IPS-NIHi11 (cell line): ENCODE results near the gene LY9.

Experiments used
- DNase-seq: peaks from one replicate; pipeline ENCODE4 v3.0.0; 2012; ENCODE audit warnings: mixed read lengths, low spot score

LY9 gene

GRCh38 chr1:160836981-160837557 is 41.1 kb downstream of the LY9 start:
- DNase-seq = no peak

GRCh38 chr1:160837558-160838205 is 41.7 kb downstream of the LY9 start:
- no peak for DNase-seq

- no peak for DNase-seq
Observed at GRCh38 chr1:160838888-160839287, 42.9 kb downstream of the LY9 start.

GRCh38 chr1:160839746-160840145 is 43.8 kb downstream of the LY9 start:
- no peak for DNase-seq

DNA sequence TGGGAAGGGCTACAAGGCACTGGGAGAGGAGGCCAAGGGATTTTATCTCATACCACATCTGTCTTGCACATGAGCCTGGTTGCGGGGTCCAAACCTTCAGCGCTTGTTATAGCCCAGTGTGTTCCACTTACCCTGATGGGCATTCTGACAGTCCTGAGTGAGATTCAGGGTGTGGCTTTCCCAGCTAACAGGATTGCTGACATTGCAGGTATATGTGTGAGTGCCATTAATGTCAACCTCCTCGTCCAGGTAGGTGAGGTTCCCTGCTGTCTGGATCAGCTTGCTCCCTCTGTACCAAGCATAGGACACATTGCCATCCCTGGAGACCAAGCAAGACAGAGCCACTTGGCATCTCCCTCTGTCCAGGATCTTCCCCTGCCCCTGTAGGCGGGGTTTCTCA is 45.1 kb downstream of the LY9 start:
- DNase-seq = no peak

GRCh38 chr1:160844447-160845232 is 48.7 kb downstream of the LY9 start:
- DNase-seq = no peak

DNA sequence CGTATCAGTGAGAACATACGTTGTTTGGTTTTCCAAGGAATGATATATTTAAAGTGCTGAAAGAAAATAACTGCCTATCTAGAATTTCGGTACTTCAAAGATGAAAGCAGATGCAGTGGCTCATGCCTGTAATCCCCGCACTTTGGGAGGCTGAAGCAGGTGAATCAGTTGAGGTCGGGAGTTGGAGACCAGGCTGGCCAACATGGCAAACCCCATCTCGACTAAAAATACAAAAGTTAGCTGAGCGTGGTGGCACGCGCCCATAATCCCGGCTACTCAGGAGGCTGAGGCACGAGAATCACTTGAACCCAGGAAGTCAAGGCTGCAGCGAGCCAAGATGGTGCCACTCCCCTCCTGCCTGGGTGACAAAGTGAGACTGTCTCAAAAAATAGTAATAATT is 50.3 kb downstream of the LY9 start:
- DNase-seq = no peak

DNA sequence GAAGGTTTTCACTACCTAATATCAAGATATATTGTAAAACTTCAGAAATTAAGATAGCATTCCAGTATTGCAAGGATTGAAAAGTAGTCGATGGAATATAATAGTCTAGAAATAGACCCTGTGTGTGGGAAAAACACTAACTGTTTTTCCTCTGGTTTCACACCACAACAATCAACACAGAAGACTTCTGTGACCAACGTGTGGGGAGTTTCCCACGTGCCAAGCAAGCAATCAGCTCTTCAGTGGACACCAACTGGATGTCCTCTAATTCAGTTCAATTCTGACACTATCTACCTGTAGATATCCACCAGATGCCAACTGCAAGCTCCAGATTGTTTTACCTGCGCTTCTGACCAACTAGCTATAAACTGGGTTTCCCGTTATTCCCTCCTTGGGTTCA is 54.6 kb downstream of the LY9 start:
- DNase-seq = no peak

DNA sequence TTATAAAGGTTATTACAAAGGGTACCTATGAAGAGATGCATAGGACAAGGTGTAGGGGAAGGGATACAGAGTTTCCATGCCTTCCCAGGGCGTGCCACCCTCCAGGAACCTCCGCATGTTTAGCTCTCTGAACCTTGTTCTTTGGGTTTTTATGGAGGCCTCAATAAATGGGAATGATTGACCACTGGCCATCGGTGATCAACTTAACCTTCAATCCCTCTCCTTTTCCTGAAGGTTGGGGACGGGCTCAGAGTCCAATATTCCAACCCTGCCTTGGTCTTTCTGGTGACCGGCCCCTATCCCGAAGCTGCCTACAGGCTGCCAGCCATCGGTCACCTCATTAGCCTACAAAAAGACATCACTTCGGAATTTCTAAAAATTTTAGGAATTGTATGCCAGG is 55.0 kb downstream of the LY9 start:
- DNase-seq = no peak

DNA sequence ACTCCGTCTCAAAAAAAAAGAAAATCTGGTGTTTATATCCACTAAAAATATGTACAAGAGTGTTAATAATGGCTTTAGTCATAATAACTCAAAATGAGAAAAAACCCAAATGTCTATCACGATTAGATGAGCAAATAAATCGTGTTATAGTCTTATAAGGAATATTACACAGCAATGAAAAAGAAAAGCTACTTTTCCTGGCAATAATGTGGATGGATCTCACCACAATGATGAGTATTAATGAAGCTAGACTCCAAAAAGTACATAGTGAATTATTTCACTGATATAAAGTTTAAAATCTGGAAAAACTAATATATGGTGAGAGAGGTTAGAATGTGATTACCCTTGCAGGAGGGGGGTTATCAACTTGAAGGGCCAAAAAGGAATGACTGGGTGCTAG is 57.0 kb downstream of the LY9 start:
- DNase-seq = no peak

GRCh38 chr1:160853754-160854153 is 57.8 kb downstream of the LY9 start:
- no peak for DNase-seq

- no peak for DNase-seq
Observed at GRCh38 chr1:160855181-160855981, 59.4 kb downstream of the LY9 start.

- DNase-seq = no peak
Observed at GRCh38 chr1:160858097-160858496, 62.1 kb downstream of the LY9 start.

- DNase-seq = no peak
Observed at GRCh38 chr1:160858507-160858906, 62.5 kb downstream of the LY9 start.

- no peak for DNase-seq
Observed at GRCh38 chr1:160859166-160859565, 63.2 kb downstream of the LY9 start.

DNA sequence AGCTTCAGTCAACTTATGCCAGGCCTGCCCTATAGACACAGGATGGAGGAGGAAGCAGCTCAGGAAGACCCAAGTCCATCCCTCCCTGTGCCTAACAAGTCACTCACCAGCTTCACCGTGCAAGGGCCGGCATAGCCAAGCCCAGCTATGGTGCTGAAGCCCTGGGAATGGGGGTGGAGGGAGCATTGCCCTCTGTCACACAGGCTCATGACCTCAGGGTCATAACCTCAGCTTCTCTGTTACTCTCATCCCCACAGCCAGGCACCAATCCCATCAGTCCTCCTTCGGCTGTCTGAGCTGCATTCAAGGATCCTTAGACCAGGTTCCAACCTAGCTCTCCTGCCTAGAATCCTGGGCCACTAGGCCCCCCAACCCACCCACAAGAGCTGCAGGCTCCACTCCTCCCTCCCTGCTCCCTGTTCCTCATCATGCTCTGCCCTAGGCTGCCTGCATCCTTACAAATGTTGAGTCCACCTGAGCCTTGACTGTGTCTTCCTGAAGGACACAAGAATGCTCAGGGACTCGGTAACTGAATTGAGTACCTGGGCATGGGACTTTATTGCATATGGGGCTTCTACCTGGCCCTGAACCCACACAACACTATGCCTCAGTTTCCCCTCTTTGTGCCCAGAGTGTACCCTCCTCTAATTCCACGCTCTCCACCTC is 65.0 kb downstream of the LY9 start:
- DNase-seq = no peak

DNA sequence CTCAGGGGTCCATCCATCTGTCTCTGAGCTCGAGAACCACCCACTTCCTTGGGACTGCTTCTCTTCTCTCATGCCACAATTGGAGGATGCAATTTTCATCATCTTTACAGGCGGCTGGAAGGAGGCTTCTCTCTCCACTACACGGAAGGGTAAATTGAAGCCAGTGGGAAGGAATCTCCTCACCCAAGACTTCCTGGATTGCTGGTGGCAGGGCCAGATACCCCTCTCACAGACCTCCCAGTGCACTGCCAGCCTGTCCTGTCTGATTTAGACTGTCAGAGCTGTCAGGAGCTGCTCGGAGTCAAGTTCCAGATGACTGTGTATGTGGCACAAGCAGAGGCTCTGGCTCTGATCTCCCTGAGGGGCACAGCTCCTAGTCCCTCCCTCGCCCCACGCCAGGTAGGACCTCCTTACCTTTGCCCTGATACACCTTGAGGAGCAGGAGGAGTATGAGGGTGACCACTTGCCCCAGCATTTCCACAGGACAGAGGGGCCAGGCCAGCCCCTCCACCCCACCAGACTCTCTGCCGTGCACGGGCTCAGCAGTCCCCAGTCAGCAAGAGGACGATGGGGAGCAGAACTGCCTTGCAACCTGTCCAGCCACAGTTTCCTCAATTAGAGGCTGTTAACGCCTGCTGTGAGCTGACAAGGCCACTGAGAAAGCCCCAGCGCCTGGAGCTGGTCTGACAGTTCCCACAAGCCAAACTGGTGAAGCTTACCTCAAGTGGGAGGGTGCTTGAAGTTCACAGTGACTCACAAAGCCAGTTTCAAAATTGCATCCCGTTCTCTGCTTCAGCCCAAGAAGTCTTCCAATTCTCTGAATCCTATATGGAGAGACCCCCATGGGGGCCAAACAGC is 66.5 kb downstream of the LY9 start, which contains the start of gene CD244:
Gene CD244, minus strand, starts transcription at position 685 of the 858 bp plus-strand sequence. Its CDS starts 210 bp downstream, at position 475.
- no peak for DNase-seq

GRCh38 chr1:160863061-160863773 is 67.2 kb downstream of the LY9 start:
- DNase-seq = no peak

DNA sequence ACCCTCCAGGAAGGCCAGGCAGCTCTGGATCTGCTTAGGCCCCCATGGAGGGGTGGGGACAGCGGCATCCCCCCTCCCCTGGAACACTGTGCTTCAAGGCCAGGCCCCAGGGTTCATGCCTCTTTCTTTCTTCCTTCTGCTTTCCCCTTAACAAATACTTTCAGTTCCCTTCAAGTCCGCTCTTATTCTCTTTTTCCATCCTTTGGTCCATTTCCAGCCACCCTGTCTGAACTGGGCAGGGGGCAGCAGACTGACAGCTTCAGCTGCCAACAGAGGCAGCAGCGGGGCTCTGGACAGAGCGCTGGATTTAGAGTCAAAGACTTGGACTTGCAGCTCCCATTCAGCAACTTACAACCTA is 67.8 kb downstream of the LY9 start:
- DNase-seq = no peak

DNA sequence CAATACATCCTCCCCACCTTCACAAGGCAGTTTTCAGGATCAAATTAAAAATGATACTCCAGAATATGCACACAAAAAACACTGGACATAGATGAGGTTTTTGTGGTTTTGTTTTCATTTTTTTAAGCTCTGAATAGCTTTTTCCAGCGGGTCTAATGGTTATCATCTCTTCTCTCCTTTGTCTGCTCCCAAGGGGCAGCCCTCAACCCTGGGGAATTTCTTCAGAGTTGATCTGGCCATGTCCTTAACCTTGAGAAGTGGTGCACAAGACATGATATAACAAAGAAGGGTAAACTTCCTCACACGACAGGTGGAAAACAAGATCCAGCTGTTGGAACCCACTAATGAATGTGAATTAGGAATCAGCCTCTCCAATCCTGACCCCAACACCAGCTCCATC is 68.2 kb downstream of the LY9 start:
- DNase-seq = no peak
